HG03575 (cell line): ENCODE data around the gene BCL2L14.

Experiments used
- ATAC-seq: cut with Tn5 transposase; IDR thresholded peaks from one replicate; pipeline ENCODE4 v1.9.1; 2021; ENCODE audit not compliant: unreplicated experiment, insufficient number of reproducible peaks, low FRiP score; ENCODE audit errors: extremely low read depth

Gene BCL2L14

GRCh38 chr12:12070674-12071656, at the start of gene BCL2L14:
Gene BCL2L14, plus strand, starts transcription at chr12:12070939. Its CDS starts 8,367 bp downstream, at chr12:12079306.
- ATAC-seq, result no peak

GRCh38 chr12:12022306-12022936, 48.3 kb upstream of the BCL2L14 start:
- ATAC-seq, result no peak

DNA sequence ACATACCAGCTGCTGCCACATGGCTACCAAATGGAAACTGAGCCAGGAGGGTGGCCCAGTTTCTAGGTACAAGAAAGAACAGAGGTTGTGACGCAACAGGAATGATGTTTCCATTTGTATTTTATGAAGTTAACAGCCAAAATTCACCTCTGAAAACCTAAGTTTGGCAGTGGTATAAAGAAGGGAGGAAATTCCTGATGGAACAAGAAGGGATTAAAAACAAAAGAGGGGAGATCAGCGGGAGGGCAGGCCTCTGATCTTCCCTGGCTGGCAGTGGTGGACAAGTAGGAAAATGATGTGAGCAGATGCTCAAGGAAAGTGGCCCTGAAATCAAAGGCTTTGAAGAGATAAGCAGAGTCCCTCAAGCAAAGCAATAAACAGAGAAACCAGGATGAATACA, 47.3 kb upstream of the BCL2L14 start:
- no peak for ATAC-seq

- peak; percentile 60 for ATAC-seq
Observed at GRCh38 chr12:12024911-12025682, 45.6 kb upstream of the BCL2L14 start.

DNA sequence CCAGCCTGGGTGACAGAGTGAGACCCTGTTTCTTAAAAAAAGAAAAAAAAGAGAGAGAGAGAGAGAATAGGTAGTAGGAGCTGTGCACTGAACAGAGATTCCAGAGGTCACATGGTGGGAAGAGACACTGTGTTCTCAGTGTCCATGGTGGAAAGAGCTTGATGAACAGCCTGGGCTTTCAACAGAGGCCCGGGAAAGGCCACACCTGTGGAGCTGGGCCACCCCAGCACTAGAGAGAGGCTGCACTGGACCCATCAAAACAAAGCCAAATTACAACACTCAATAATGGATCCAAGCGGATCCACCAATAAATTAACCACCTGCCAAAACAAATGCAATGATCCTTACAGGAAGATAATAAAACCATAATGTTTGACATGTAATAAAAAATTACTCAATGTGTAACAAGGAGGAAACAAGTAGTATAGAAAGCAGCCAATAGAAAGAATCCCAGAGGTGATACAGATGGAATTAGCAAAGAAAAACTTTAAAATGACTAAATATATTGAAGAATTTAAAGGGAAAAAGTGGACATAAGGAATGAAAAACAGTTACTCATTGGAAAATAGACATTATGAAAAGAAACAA, 44.8 kb upstream of the BCL2L14 start:
- ATAC-seq, result no peak

DNA sequence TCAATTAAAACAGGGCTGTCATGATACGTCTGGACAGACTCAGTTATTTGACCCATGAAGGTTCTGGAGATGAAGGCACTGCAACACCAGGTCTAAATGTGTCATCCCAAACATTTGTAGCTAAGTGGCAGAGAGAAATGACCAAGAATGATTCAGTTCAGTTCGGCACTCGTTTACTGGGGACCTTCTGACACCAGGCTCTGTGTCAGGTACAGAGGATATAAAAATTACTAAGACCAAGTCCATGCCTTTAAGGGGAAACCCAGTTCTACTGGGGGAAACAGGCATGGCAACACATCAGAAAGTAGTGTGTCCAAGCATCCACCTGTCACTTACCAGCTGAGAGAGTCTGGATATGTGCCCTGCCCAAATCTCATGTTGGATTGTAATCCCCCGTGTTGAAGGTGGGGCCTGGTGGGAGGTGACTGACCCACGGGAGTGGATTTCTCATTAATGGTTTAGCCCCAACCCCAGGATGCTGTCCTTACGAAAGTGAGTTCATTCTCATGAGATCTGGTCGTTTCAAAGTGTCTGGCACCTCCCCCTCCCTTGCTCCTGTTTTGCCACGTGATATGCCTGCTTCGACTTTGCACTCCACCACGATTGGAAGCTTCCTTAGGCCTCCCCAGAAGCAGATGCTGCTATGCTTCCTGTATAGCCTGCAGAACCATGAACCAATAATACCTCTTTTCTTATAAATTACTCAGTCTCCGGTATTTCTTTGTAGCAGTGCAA, 41.9 kb upstream of the BCL2L14 start:
- no peak for ATAC-seq

DNA sequence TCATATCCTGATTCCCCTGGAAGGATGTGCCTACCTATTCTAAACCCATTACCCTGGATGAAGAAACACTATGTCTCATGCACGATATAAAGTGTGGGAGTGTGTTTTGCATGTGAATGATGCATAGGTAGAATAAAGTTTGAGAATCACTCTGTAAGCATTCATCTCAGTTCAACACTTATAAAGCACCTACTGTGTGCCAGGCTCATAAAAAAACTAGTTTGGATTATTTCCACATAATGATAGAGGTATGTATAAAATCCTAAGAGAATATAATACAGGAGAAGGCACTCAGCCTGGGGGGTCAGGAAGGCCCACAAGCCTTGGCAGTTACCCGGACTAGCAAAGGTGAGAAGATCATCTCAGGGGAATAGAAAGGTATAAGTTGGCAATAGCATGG, 41.1 kb upstream of the BCL2L14 start:
- no peak for ATAC-seq

- no peak for ATAC-seq
Observed at GRCh38 chr12:12032260-12032791, 38.4 kb upstream of the BCL2L14 start.

- ATAC-seq, result no peak
Observed at GRCh38 chr12:12032851-12033797, 37.6 kb upstream of the BCL2L14 start.

DNA sequence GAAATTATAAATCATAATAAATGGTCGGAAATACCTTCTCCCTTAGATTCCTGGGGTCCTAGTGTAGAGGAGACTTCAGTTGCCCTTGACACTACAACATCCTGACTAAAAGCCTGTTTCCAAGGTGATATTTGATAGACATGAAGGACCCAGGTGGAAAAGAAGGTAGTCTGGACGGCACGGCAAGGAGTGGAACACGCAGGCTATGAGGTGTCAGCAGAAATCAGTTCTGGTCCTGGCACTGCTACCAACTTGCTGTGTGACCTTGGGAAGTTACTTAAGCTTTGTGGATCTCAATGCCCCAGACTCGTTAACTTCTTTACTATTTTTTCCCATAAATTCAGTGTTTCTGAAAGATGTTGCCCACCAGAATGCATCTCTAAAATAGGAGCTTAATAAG, 36.9 kb upstream of the BCL2L14 start:
- ATAC-seq, result no peak

DNA sequence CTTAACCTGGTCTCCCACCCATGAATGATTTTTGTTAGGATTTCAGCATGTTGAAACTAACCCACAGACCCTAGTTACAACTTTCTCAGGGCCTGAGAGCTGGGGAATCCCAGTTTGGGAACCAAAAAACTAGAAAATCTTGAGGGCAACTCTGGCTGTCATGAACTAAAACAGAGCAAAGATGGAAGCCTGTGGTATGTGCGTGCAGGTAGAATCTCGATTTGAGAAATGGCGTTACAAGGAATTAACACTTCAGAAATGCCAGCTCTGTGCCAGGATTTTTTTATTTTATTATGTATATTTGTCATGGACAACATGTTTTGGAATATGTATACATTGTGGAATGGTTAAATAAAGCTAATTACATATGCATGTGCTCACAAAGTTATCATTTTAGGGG, 36.4 kb upstream of the BCL2L14 start:
- ATAC-seq, result no peak

DNA sequence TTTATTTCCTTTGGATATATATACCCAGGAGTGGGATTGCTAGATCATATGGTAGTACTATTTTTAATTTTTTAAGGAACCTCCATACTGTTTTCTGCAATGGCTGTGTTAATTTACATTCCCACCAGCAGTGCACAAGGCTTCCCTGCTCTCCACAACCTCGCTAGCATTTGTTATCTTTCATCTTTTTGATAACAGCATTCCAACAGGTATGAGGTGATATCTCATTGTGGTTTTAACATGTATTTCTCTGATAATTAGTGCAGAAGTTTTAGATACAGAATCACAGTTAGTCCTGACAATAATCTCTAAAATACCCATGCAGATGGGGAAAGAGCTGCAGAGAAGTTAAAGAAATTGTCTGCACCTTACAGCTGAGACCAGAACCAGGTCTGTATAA, 35.5 kb upstream of the BCL2L14 start:
- ATAC-seq, result no peak

- no peak for ATAC-seq
Observed at GRCh38 chr12:12036901-12037300, 33.8 kb upstream of the BCL2L14 start.

GRCh38 chr12:12039897-12040296, 30.8 kb upstream of the BCL2L14 start:
- no peak for ATAC-seq

GRCh38 chr12:12046401-12046800, 24.3 kb upstream of the BCL2L14 start:
- no peak for ATAC-seq

DNA sequence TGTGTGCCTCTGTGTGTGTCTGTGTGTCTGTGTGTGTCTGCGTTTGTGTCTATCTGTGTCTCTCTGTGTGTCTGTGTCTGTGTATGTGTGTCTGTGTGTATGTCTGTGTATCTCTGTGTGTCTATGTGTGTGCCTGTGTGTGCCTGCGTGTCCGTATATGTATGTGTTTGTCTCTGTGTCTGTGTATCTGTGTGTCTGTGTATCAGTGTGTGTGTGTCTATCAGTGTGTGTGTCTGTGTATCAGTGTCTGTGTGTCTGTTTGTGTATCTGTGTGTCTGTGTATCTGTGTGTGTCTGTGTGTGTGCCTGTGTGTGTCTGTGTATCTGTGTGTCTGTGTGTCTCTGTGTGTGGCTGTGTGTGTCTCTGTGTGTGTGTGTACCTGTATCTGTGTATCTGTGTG, 23.1 kb upstream of the BCL2L14 start:
- ATAC-seq, result no peak

DNA sequence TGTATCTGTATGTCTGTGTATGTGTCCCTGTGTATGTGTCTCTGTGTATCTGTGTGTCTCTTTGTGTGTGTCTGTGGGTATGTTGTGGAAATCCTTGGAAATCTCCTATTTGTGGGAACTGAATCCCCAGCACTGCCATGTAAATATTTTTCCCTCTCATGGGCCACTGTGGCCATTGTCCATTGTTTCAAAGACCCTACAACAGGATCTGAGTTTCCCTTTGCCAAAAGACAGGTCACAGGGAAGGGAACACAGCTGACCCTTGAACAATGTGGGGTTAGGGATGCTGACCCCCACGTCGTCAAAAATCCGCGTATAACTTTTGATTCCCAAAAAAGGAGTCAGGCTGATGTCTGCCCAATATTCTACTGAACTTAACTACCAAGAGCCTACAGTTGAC, 22.5 kb upstream of the BCL2L14 start:
- ATAC-seq, result no peak
